Panc1 (cell line): ENCODE measurements around the gene FBXW8. TPM values are rescaled to one million over a fixed set of nuclear protein-coding genes. Genes with fewer than 3 reads are reported as not detected.

Experiments
- ATAC-seq: fragments of 200-7000 bp; cut with Tn5 transposase; 2 replicates; pipeline ENCODE4 v1.9.1; 2020; ENCODE audit warnings: mild to moderate bottlenecking, moderate library complexity
- BruUV-seq: library from RNA; stranded (reverse); fragments of 400-500 nt; replicated peaks from 2 replicates; lab custom pipeline; 2021; lab: Mats Ljungman, UMichigan
- CTCF ChIA-PET: fragments of 300-600 bp; sonication (Branson Sonifier 250); formaldehyde crosslinking; loops from one replicate; lab custom pipeline; 2022; ENCODE audit warnings: antibody characterized with exemption; lab: Charles Lee
- POLR2A ChIA-PET: fragments of 300-600 bp; sonication (Branson Sonifier 250); formaldehyde crosslinking; loops from one replicate; lab custom pipeline; 2022; ENCODE audit warnings: antibody characterized with exemption; lab: Charles Lee
- DNase-seq: peaks from one replicate; pipeline ENCODE4 v3.0.0-alpha.2; 2010; ENCODE audit warnings: low read depth, low spot score
- H3K27ac ChIP-seq: 2 replicates; pipeline ENCODE4 v1.5.1; 2011; ENCODE audit warnings: mild to moderate bottlenecking, low read length, inconsistent platforms
- H3K27me3 ChIP-seq: fragments of 200-500 bp; sonication (Bioruptor generic); 2 replicates; pipeline ENCODE4 v1.6.0; 2014; ENCODE audit warnings: low read length, inconsistent platforms; ENCODE audit not compliant: control insufficient read depth, insufficient read depth
- H3K36me3 ChIP-seq: fragments of 200-500 bp; sonication (Bioruptor generic); 2 replicates; pipeline ENCODE4 v1.5.1; 2014; ENCODE audit warnings: inconsistent platforms, mild to moderate bottlenecking, low read length, moderate library complexity; ENCODE audit not compliant: control insufficient read depth, insufficient read depth
- H3K4me1 ChIP-seq: 2 replicates; pipeline ENCODE4 v1.5.1; 2011; ENCODE audit warnings: inconsistent platforms, mild to moderate bottlenecking, low read length, moderate library complexity; ENCODE audit not compliant: control insufficient read depth, insufficient read depth
- H3K4me3 ChIP-seq, 2 experiments: 2 replicates each; pipeline ENCODE4 v1.5.1; 2011 to 2012; ENCODE audit warnings: low read depth in 2 of 2, low read length in 2 of 2, mild to moderate bottlenecking in 2 of 2, inconsistent platforms in 1 of 2, moderate library complexity in 1 of 2
- H3K9me3 ChIP-seq: fragments of 200-500 bp; sonication (Bioruptor generic); 2 replicates; pipeline ENCODE4 v1.5.1; 2014; ENCODE audit warnings: low read depth, mild to moderate bottlenecking, inconsistent platforms, low read length, moderate library complexity; ENCODE audit not compliant: control insufficient read depth, insufficient read depth
- POLR2AphosphoS5 ChIP-seq: IDR thresholded peaks from 2 replicates; pipeline ENCODE4 v1.6.1; 2012; ENCODE audit warnings: mild to moderate bottlenecking, low read depth, low read length, moderate library complexity
- SIN3A ChIP-seq: IDR thresholded peaks from 2 replicates; pipeline ENCODE4 v1.6.1; 2012; ENCODE audit warnings: low read depth, mild to moderate bottlenecking, low read length, moderate library complexity, borderline replicate concordance; ENCODE audit not compliant: insufficient read depth
- TCF7L2 ChIP-seq: IDR thresholded peaks from 2 replicates; pipeline ENCODE4 v1.6.1; 2011; ENCODE audit warnings: mild to moderate bottlenecking, low read depth, low read length, inconsistent platforms
- in situ Hi-C: cut with HindIII; loops from 2 replicates; pipeline ENCODE4 v1.10.0; 2016; ENCODE audit warnings: low sequenced_read_pairs, low pct_unique_long_range_greater_than_20kb
- intact Hi-C: fragments of 100-400 bp; cut with micrococcal nuclease; formaldehyde crosslinking; loops from one replicate; pipeline ENCODE4 v1.10.0; 2022; ENCODE audit not compliant: unreplicated experiment
- total RNA-seq: library from RNA; stranded (reverse); gene quantifications from one replicate; pipeline ENCODE4 v1.2.1, GENCODE V29; 2021; ENCODE audit not compliant: unreplicated experiment
- TF ChIP-seq, protein P1 (sequence below), 2 experiments: IDR thresholded peaks; 2 replicates each; pipeline ENCODE4 v1.6.1; 2011 to 2012; ENCODE audit warnings: low read depth in 2 of 2, control low read depth in 1 of 2, low read length in 1 of 2, mild to moderate bottlenecking in 1 of 2, moderate library complexity in 1 of 2; ENCODE audit not compliant: insufficient read depth in 1 of 2
- TF ChIP-seq, protein P2 (sequence below): fragments of 450-650 bp; IDR thresholded peaks from 2 replicates; pipeline ENCODE4 v1.5.1; 2017; ENCODE audit warnings: mild to moderate bottlenecking

FBXW8 gene
- total RNA-seq, 1 experiment from 2014 or later, result 18.0 TPM

DNA sequence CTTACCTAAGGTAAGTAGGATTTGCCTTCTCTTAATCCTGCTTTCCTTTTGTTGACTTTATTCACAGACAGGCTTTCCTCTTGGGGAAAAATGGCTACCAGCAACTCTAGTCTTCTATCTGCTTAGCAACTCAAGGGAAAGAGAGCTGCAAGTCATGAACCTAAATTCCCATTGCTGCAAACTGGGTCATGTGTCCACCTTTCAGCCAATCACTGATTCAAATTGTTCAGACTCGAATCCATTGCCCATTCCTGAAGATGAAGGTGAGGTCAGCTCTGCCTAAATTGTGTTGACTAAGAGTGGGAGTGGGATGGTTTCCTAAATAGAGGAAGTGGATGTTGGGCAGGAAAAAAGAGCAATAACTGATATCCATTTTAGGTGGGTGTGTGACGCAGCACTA lies 7.7 kb downstream of the FBXW8 start:
- BruUV-seq, result no TSS peak
- intact Hi-C loops (no loop called here), in situ Hi-C loops (no loop called here)
- H3K27me3 ChIP-seq, result no peaks in the 10 kb centered on the region
- no peaks in the 10 kb centered on the region for H3K36me3 ChIP-seq
- POLR2A ChIA-PET, result no interaction called here
- DNase-seq, result no peak
- no peak for ATAC-seq
- CTCF ChIA-PET, result no interaction called here
- H3K4me1 ChIP-seq, result 0 out of 2 replicates have a peak, but pooled peaks cover 8% of the 10 kb centered on the region
- H3K4me3 ChIP-seq, result no peak overlapping the region
- H3K27ac ChIP-seq, result no peak overlapping the region
- no peak for TF ChIP-seq TCF7L2
- no peak for TF ChIP-seq SIN3A
- TF ChIP-seq, protein P1, sequence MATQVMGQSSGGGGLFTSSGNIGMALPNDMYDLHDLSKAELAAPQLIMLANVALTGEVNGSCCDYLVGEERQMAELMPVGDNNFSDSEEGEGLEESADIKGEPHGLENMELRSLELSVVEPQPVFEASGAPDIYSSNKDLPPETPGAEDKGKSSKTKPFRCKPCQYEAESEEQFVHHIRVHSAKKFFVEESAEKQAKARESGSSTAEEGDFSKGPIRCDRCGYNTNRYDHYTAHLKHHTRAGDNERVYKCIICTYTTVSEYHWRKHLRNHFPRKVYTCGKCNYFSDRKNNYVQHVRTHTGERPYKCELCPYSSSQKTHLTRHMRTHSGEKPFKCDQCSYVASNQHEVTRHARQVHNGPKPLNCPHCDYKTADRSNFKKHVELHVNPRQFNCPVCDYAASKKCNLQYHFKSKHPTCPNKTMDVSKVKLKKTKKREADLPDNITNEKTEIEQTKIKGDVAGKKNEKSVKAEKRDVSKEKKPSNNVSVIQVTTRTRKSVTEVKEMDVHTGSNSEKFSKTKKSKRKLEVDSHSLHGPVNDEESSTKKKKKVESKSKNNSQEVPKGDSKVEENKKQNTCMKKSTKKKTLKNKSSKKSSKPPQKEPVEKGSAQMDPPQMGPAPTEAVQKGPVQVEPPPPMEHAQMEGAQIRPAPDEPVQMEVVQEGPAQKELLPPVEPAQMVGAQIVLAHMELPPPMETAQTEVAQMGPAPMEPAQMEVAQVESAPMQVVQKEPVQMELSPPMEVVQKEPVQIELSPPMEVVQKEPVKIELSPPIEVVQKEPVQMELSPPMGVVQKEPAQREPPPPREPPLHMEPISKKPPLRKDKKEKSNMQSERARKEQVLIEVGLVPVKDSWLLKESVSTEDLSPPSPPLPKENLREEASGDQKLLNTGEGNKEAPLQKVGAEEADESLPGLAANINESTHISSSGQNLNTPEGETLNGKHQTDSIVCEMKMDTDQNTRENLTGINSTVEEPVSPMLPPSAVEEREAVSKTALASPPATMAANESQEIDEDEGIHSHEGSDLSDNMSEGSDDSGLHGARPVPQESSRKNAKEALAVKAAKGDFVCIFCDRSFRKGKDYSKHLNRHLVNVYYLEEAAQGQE (IDR thresholded peaks at IDR 0.05; ENCODE audit: insufficient read depth in 1 of 2, low read depth in 2 of 2, low read length in 1 of 2), result no peak
- TF ChIP-seq, protein P2, sequence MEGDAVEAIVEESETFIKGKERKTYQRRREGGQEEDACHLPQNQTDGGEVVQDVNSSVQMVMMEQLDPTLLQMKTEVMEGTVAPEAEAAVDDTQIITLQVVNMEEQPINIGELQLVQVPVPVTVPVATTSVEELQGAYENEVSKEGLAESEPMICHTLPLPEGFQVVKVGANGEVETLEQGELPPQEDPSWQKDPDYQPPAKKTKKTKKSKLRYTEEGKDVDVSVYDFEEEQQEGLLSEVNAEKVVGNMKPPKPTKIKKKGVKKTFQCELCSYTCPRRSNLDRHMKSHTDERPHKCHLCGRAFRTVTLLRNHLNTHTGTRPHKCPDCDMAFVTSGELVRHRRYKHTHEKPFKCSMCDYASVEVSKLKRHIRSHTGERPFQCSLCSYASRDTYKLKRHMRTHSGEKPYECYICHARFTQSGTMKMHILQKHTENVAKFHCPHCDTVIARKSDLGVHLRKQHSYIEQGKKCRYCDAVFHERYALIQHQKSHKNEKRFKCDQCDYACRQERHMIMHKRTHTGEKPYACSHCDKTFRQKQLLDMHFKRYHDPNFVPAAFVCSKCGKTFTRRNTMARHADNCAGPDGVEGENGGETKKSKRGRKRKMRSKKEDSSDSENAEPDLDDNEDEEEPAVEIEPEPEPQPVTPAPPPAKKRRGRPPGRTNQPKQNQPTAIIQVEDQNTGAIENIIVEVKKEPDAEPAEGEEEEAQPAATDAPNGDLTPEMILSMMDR, result no peak
- TF ChIP-seq POLR2AphosphoS5, result no peak
- H3K9me3 ChIP-seq, result no peaks in the 10 kb centered on the region

DNA sequence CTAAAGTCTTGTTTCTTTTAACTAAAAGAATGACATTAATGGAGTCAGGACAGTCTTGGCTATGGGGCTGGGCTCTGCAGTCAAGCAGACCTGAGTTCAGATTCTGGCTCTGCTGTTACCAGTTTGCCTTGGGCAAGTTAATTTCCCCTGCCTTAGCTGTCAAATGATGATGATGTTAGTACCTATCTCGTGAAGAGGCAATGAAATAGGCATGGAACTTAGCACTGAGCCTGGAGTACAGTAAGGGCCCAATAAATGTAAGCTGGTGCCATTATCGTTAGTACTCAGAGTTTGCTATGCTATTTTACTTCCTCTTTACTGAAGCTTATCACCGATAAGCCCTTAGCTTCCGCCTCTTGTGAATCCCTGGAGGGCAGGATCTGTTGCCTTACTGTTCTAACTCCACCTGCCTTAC lies 8.5 kb downstream of the FBXW8 start:
- H3K27ac ChIP-seq, result no peak overlapping the region
- intact Hi-C loops, result no loop called here
- ATAC-seq, result no peak
- no peak overlapping the region for H3K4me3 ChIP-seq
- CTCF ChIA-PET, result no interaction called here
- 0 out of 2 replicates have a peak, but pooled peaks cover 8% of the 10 kb centered on the region for H3K4me1 ChIP-seq
- in situ Hi-C loops, result no loop called here
- TF ChIP-seq, protein P1 (IDR thresholded peaks at IDR 0.05; ENCODE audit: insufficient read depth in 1 of 2, low read depth in 2 of 2, low read length in 1 of 2), result no peak
- TF ChIP-seq TCF7L2 (no peak), SIN3A (no peak), POLR2AphosphoS5 (no peak)
- TF ChIP-seq, protein P2, result no peak
- POLR2A ChIA-PET, result no interaction called here
- DNase-seq, result no peak
- BruUV-seq, result no TSS peak
- no peaks in the 10 kb centered on the region for H3K36me3 ChIP-seq
- no peaks in the 10 kb centered on the region for H3K9me3 ChIP-seq
- no peaks in the 10 kb centered on the region for H3K27me3 ChIP-seq
